Measurements from ENCODE around the gene SH3BGRL2.
"Not testable (repeated sequence)": the region's sequence is repeated elsewhere in the genome, so short reads cannot be mapped to it uniquely, and the experiment has no call there.

SH3BGRL2 gene

DNA sequence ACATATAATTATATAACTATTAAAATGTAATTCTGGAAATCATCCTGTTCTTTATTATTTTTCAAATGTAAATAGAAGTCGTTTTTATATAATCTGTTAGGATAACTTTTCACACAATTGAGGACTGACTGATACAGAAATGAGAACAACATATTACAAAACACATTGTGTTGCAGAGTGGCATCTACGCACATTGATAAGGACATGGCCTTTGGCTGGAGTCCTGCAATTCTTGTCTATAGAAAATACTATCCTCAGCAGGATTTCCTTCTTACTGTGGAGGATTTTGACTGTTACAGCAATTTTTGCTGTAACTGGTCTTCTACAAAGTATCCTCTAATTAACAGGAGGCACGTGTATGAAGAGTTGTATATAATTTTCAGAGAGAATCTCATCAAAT is 19.8 kb downstream of the SH3BGRL2 start:
- DNase-seq, result no peak

DNA sequence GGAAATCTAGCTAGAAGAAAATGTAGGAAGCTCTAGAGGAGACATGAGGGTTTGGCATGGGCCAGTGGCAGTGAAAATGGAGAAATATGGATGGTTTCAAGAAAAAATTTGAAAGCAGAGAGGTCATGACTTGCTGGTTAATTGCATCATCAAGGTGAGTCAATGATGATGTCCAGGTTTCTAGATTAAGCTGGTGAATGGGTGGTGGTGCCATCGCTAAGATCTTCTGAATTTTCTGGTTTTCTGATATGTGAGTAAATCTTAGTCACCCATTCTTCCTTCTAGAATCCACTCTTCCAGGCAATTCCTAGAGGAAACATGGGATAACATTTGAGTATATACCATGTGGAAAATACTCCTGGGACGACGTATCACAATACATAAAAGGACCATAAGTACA is 25.0 kb downstream of the SH3BGRL2 start:
- no peak for DNase-seq

DNA sequence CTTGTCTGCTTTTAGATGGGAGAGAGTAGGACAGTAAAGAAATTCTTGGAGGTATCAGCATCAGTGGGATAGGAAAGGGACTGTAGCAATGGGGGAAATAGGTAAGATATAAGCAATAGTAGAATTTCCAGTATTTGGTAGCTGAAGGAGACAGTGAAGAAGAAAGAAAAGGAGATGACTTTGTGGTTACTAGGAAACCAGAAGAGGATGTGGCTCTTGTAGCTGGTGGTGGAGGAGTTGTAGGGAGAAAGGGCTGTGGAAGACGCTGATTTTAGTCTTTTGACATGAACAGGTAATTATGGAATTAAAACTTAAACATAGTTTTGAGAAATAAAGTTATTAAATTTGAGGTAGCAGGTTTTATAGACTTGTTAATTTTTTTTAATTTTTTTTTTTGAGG is 26.1 kb downstream of the SH3BGRL2 start:
- no peak for DNase-seq

DNA sequence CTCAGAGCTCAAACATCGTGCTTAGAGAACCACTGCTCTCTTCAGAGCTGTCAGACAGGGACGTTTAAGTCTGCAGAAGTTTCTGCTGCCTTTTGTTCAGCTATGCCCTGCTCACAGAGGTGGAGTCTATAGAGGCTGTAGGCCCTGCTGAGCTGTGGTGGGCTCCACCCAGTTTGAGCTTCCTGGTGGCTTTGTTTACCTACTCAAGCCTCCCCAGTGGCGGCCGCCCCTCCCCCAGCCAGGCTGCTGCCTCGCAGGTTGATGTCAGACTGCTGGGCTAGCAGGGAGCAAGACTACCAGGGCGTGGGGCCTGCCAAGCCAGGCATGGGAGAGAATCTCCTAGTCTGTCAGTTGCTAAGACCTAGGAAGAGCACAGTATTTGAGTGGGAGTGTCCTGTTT is 32.5 kb downstream of the SH3BGRL2 start:
- not testable (repeated sequence) for DNase-seq

DNA sequence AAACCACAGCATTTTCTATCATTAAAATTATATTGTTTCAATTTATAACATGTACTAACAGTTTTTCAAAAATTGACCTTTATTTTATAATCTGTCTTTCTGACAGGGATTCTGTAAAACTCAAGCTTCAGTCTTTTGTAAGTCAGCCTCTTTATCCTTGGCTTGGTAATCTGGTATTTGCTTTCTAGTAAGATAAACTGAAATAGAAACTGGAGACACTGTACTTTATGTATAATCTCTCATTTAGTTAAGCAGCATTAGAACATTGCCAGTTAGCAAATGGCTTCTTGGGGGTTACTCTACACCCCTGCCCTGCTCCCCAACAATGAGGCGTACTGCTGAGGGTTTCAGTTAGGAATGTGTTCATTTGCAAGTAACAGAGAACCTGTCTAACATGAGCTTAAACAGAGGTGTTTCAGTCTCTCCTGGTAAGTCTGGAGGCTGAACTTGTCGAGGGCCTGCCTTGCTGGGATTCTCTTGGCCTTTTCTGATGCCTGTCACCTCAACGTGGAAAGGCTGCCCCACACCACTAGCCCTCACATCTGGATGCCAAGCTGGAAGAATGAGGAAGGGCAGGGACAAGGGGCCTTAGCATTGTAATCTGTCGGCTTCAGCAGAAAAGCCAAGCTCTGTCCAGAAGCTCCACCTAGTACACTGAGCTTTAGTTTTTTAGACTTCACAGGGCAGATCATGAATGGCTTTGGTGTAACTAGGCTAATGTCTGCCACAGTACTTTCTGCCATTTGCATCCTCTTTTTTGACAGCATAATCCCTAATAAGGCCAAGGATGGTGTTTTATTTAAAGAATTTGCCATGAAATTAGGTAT is 34.8 kb downstream of the SH3BGRL2 start:
- DNase-seq, result no peak

DNA sequence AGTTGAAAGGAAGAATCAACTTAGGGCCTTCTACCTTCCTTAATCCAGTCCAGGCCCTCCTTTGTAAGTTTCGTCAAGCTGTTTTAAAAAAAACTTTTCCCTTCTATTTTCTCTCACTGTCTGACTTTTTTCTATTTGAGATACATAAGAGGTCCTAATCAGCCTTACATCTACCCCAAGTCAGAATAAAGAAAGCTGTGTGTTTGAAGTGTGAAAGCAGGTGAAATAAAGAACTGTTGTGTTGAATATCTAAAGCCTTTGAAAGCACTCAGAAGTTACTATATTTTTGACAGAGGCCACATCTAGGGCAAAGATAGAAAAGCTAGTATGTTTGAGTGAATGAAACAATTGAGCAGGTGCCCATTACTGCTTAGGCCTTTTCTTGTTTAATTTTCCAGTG is 35.5 kb downstream of the SH3BGRL2 start:
- DNase-seq, result no peak

DNA sequence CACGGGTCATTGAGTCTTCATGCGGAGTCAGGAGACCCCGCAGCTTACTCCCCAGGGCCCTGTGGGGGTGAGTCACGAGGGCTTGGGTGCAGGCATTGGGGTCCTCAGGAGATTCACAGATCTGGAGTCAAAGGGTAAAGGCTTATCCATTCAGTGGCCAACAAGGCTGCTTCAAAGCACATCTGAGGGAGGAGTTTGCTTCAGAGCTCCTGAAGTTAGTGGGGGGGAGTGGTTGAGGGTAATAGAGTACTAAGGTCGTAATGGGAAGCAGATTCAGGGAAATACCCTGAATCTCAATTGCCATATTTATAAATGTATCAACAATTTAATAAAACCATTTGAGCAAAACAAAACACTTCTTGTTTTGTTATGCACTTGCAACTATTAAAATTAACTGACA is 37.3 kb downstream of the SH3BGRL2 start:
- no peak for DNase-seq

DNA sequence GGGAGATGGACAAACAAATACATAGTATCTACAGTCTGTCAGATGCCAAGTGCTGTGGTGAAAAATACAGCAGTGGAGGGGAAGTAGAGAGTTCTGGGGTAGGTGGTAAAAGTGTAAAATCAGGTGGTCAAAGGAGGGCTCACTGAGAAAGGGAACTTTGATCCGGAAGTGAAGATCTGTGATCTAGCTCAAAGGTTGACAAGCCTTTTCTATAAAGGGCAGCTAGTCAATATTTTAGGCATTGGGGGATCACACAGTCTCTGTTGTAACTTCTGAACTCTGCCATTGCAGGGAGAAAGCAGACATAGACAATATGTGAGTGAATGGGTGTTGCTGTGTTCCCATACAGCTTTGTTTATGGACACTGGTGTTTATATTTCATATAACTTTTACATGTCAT is 38.6 kb downstream of the SH3BGRL2 start:
- no peak for DNase-seq

DNA sequence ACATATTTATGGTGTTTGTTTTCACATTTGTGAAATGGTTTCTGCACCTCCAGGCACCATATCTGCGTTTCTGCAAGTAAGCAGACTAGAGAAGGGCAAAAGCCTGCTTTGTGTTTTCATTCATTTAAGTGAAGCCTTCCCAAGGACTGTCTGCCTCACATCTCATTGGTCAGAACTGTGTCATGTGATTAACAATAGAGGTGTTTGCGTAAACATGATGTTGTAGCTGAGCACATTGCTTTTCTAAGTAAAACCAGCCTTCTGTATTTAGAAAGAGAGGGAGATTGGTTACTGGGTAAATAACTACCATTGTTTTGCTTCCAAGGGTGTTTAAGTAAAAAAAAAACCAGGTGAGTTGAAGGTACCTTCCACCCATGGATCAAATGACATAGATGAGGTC is 39.7 kb downstream of the SH3BGRL2 start:
- no peak for DNase-seq

DNA sequence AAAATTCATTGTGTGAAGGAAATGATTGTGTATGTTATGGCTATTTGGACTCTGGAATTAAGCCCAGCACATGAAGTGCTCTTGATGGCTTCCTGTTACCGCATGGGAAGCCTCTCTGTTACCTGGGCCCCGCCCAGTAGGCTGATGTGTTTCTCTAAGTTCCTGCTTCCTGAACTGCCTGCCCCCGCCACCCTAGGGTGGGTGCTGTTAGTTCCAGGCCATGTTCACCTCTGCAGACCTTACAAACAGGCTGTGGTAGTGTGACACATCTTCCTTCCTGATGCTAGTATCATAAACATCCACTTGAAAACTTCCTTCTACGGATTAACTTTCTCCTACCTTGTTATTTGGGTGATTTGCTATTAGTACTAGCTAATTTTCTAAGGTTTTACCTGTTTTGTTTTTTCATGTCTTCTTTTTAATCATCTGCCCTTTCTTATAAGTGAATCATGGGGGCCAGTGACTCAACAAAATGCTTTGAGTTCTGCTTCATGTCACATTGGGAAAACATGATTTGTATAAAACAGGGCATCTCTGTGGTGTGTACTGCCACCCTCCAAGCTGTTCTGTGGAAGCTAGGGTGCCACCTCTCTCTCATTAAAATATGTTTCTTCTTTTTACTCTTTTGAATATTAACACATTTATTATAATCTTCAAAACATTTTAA is 40.6 kb downstream of the SH3BGRL2 start:
- peak; percentile 19 for DNase-seq

DNA sequence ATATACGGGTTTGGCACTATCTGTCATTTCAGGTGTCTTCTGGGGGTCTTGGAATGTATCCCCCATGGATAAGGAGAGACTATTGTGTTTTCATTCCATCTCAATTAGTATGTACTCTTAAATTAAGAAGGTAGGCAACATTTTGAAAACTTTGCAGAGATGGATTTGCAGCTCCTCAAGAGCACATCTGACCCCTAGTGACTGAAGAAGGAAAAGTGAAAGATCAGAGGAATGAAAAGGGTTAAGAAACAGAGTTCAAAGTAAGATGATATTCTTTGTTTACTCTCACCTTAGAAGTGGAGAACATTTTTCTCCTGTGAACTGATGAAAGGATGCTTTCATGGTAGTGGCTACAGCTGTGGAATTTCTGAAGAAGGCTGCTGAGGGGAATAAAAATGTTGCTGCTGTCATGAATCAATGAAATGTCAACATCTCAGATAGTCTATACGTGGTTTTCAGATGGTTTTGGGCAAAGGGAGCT is 41.5 kb downstream of the SH3BGRL2 start:
- DNase-seq, result no peak

DNA sequence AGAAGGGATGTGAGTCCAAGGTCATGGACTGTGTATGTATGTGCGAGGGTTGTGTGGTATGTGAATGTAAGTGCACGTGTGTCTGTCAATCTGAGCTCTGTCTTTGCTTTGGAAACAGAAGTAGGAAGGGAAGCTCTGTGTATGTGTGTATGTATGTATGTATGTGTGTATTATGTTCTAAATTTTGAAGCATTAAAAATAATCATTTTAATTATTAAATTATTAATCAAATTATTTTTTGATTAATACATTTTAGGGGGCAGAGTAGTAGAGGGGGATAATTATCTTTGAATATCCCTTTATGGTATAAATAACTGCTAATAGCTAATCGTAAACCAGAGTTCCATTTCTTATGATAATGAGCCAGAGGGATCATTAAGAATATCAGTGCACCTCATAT is 42.8 kb downstream of the SH3BGRL2 start:
- DNase-seq, result no peak

DNA sequence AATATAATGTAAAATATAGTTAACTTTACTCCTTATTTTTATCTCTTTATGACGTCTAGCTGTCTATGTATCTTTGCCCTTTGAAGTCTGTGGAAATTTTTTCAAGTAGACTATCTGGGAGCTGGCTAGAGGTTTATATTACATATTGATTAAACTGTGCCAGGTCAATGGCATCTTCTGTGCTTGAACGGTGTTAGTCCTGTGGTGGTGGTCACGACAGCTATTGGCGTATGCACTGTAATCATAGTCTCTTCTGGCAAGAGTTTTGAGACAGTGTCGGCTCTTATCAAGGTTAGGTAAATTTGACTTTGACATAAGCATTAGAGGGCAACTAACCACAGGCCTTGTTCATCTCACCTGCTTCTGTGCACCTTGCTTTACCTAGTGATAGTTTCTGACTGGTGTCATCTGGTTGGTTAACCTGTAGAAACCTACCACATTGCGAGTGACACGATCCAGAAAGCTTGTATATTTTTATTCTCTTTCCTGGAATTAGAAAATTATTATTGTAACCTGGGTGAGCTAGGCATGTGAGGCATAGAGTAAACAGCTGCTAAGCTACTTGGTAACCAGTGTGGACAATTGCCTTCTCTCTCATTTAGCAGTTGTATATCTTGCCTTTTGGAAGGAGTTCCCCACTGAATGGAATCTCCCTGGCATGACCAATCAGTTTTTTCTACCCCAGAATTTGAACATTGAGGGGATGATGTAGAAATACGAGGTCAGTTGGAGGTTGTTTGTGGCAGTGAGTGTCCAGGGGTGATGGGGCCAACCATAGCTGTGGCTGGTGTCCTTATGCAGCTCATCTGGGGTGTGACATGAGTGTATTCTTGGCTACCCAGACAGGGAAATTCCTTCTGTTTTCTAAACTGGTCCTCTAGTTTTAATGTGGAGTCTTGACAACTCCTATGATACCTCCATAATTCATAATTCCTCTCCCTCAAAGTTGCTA is 45.9 kb downstream of the SH3BGRL2 start:
- DNase-seq, result no peak

DNA sequence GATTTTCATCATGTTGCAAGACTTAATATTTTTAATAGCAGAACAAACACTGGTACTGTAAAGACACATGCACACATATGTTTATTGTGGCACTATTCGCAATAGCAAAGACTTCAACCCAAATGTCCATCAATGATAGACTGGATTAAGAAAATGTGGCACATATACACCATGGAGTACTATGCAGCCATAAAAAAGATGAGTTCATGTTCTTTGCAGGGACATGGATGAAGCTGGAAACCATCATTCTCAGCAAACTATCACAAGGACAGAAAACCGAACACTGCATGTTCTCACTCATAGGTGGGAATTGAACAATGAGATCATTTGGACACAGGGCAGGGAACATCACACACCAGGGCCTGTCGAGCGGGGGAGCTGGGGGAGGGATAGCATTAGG is 51.6 kb downstream of the SH3BGRL2 start:
- not testable (repeated sequence) for DNase-seq

DNA sequence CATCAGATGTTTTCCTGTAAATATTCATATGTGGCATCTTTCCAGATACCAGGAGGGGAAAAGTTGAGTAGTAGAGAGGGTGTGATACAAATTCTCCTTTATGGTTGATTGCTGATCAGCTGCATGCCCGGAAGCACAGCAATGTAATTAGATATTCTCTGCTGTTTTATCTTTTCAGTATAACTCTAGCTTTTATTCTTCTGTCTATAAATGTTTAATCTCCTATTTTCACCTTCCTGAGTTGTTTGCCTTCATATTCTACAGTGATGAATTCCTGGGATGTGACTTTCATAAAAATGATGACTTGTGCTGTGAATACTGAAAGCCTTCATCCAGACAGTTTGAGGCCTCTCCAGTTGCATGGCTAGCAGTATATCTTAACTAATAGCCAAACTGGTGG is 53.7 kb downstream of the SH3BGRL2 start:
- no peak for DNase-seq

DNA sequence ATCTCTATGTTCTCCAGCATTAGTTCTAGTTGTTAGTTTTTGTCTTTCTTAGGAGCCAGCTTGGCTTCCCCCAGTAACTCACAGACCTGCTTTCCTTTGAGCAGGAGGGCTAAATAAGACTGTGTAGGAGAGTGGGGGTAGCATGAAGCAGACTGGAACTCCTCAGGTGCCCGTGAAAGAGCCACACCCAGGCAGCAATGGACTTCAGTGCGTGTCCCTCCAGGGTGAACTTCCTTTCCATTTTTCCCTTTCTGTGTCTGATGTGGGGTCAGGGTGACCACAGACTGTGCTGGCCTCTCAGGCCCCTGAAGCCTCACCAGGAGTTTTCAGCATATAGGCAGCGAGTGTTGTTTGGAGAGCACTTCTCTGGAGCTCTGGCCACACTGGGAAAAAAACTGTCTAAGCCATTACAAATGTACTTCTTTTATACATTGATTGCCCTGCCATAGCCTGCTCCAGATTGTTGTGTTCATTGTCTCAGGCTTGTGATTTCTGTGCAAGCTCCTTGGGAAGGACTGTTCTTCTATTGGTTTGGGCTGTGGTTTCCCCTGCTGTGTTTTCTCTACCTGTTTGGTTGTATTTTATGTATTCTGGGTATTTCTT is 55.7 kb downstream of the SH3BGRL2 start:
- no peak for DNase-seq

DNA sequence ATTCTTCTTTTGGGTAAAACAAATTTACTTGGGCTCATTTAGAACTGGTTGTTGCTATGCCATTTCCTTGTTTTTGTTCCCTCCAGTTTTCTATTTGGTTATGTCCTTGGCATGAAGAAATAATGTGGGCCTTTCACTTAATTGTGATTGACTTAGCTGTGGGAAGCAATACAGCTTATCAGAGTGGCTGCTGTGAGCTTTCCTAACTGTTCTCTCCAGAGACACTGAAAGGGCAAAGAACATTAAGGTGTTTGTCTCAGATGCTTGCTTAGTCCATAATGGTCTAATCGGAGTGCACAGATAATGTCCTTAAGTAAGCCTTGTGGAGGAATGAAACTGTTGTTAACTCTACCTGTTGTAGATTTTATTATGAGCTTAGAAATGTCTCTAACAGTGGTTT is 56.6 kb downstream of the SH3BGRL2 start:
- DNase-seq, result no peak

DNA sequence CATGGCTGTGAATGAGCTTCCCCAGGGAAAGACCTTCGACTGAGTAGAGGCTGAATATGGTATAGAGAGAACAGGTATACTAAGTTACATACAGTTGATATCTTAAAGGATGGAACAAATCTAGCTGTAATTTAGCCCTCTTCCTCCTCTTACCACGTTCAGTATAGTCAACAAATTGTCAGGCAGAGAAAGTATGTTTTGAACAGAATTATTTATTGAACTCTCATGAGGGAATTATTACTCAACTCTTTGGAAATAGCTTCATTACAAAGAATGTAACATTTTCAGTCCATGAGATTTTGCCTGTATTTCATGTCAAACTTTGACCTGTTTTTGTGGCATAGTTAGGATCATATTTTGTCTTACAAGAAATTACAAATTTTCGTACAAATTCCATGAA is 63.0 kb downstream of the SH3BGRL2 start:
- no peak for DNase-seq

DNA sequence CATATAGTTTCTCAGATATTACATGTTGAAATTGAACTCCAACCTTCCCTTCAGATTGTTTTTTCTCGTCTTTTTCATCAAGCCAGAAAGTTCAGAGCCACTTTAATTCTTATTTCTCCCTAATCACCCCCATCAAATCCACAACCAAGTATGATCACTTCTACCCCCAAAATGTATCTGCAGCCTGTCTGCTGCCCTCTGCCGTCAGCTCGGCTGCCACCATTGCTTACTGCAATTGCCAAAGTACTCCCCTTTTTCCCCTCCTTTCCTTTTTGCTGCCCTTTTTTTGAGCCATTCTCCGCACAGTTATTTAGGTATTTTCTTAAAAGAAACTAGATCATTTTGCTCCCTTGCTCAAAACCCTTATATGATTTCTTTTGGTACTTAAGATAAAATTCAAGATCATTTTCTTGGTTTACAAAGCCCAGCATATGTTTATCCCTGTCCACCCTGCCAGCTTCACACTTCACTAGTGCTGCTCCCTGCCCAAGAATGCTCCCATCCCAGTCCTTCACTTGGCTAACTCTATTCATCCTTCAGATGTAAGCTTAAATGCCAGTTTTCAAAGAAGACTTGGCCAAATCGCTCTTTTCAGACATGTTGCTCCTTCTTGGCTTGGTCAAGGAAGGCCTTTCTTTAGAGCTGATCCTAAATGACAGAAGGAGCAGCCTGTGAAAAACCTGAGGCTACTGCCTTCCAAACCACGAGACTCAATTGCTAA is 63.7 kb downstream of the SH3BGRL2 start:
- no peak for DNase-seq

DNA sequence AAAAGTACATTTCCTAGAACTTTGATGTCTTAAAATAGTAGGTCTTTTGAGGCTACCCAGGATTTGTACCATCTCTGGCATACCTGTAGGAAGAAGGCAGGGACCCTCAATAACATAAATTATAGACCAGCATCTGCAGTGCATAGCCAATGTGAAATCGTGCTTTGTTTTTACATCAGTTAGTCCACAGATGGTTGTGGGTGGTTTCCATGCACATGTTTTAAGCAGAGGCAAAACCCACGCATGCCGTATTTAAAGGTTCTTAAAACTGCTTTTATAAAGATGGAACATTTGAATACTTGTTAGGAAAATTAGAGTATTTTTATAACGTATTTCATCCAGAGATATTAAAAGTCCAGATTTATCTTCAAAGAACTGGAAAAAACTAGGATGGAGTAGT is 66.3 kb downstream of the SH3BGRL2 start:
- DNase-seq, result no peak

DNA sequence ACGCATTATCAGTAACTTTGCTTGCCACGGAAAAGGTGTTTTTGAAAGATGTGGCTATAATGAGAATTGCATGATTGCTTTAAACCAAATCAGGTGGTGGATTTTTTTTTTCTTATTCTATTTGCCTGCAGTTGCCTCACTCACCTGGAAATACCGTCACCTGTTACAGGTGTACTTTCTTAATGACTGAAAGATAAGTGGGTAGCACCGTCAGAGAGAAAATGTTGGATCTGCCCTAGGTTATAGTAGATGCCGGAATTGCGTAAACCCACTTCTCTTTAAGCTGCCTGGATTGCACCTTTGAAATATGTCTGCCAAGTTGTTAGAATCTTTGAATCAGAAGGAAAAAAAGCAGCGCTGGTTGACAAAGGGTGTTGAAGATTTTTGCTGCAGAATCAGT is 68.5 kb downstream of the SH3BGRL2 start:
- DNase-seq, result no peak

DNA sequence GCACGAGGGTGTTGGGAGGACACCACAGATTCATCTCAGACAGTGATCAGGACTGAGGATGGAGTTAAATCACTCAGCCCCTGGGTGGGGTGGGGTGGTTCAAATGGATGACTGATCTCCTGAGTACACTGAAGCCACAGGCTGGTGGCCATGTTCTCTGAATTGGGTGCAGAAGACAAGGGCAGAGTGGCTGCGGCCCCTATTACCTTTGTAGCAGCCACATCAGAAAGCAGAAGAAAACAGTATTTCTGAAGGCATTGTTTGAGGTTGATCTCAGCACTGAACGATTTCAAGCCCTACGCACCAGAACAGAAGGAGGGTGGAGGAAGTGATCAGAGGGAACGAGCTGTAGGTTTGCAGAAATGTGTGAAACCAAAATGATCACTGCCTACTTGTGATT is 71.6 kb downstream of the SH3BGRL2 start:
- no peak for DNase-seq
